HG02973 (cell line): ENCODE results near the gene STK24.

Experiments used
- ATAC-seq: cut with Tn5 transposase; IDR thresholded peaks from one replicate; pipeline ENCODE4 v1.9.1; 2021; ENCODE audit warnings: moderate library complexity; ENCODE audit not compliant: unreplicated experiment

Gene STK24

GRCh38 chr13:98478189-98479129 is 98.4 kb downstream of the STK24 start:
- no peak for ATAC-seq

GRCh38 chr13:98476538-98476966 is 100.4 kb downstream of the STK24 start:
- peak; percentile 96 for ATAC-seq

- peak; percentile 32 for ATAC-seq
Observed at GRCh38 chr13:98476106-98476505, 100.8 kb downstream of the STK24 start.

- no peak for ATAC-seq
Observed at GRCh38 chr13:98475522-98475921, 101.4 kb downstream of the STK24 start.

- no peak for ATAC-seq
Observed at GRCh38 chr13:98474761-98475160, 102.1 kb downstream of the STK24 start.

- no peak for ATAC-seq
Observed at GRCh38 chr13:98474292-98474691, 102.6 kb downstream of the STK24 start.

GRCh38 chr13:98473788-98474144 is 103.1 kb downstream of the STK24 start:
- no peak for ATAC-seq

GRCh38 chr13:98473135-98473787 is 103.6 kb downstream of the STK24 start:
- no peak for ATAC-seq

- no peak for ATAC-seq
Observed at GRCh38 chr13:98471934-98472333, 105.0 kb downstream of the STK24 start.

- ATAC-seq: no peak
Observed at GRCh38 chr13:98470920-98471319, 106.0 kb downstream of the STK24 start.

- no peak for ATAC-seq
Observed at GRCh38 chr13:98468929-98469328, 108.0 kb downstream of the STK24 start.

- no peak for ATAC-seq
Observed at GRCh38 chr13:98468361-98468760, 108.5 kb downstream of the STK24 start.

GRCh38 chr13:98467263-98467985 is 109.5 kb downstream of the STK24 start:
- ATAC-seq: no peak

- ATAC-seq: no peak
Observed at GRCh38 chr13:98466634-98467236, 110.2 kb downstream of the STK24 start.

GRCh38 chr13:98462946-98463345 is 114.0 kb downstream of the STK24 start:
- ATAC-seq: no peak

GRCh38 chr13:98462241-98462882 is 114.5 kb downstream of the STK24 start:
- ATAC-seq: no peak

- ATAC-seq: no peak
Observed at GRCh38 chr13:98461486-98462240, 115.2 kb downstream of the STK24 start.

- ATAC-seq: no peak
Observed at GRCh38 chr13:98460516-98460915, 116.4 kb downstream of the STK24 start.

- ATAC-seq: no peak
Observed at GRCh38 chr13:98459721-98460370, 117.1 kb downstream of the STK24 start.
